Left kidney (tissue), 8 donors: ENCODE data around the gene TSPAN11. TPM values are rescaled to one million over a fixed set of nuclear protein-coding genes. Genes with fewer than 3 reads are reported as not detected.
"Not testable (repeated sequence)": the region's sequence is repeated elsewhere in the genome, so short reads cannot be mapped to it uniquely, and the experiment has no call there.

Source experiments
- DNase-seq: peaks from one replicate; pipeline ENCODE4 v3.0.0-alpha.2; 2013
- long read RNA-seq, 8 donors: transcript quantifications; one replicate each; lab custom pipeline, GENCODE V29; 2026
- polyA plus RNA-seq: library from polyadenylated mRNA; unstranded; fragments of 120-200 nt; gene quantifications from one replicate; pipeline ENCODE4 v1.2.1, GENCODE V29; 2013; ENCODE audit not compliant: insufficient read length

TSPAN11 gene, protein sequence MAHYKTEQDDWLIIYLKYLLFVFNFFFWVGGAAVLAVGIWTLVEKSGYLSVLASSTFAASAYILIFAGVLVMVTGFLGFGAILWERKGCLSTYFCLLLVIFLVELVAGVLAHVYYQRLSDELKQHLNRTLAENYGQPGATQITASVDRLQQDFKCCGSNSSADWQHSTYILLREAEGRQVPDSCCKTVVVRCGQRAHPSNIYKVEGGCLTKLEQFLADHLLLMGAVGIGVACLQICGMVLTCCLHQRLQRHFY
- 5.3 TPM for polyA plus RNA-seq
- long read RNA-seq, donor 1, partial matches to known transcripts = 0 of 2 reads
- long read RNA-seq, donor 1, other reads (novel, unspliced or antisense) = 0 of 2 reads
- long read RNA-seq, donor 2 = 0 reads
- long read RNA-seq, donor 3, partial matches to known transcripts = 0 of 1 reads
- long read RNA-seq, donor 3, other reads (novel, unspliced or antisense) = 0 of 1 reads
- long read RNA-seq, donor 4 = 0 reads
- long read RNA-seq, donor 5 = 0 reads
- long read RNA-seq, donor 6, partial matches to known transcripts = 0 of 1 reads
- long read RNA-seq, donor 6, other reads (novel, unspliced or antisense) = 0 of 1 reads
- long read RNA-seq, donor 7, partial matches to known transcripts = 5 of 6 reads
- long read RNA-seq, donor 7, other reads (novel, unspliced or antisense) = 0 of 6 reads
- long read RNA-seq, donor 8 = 0 reads

DNA sequence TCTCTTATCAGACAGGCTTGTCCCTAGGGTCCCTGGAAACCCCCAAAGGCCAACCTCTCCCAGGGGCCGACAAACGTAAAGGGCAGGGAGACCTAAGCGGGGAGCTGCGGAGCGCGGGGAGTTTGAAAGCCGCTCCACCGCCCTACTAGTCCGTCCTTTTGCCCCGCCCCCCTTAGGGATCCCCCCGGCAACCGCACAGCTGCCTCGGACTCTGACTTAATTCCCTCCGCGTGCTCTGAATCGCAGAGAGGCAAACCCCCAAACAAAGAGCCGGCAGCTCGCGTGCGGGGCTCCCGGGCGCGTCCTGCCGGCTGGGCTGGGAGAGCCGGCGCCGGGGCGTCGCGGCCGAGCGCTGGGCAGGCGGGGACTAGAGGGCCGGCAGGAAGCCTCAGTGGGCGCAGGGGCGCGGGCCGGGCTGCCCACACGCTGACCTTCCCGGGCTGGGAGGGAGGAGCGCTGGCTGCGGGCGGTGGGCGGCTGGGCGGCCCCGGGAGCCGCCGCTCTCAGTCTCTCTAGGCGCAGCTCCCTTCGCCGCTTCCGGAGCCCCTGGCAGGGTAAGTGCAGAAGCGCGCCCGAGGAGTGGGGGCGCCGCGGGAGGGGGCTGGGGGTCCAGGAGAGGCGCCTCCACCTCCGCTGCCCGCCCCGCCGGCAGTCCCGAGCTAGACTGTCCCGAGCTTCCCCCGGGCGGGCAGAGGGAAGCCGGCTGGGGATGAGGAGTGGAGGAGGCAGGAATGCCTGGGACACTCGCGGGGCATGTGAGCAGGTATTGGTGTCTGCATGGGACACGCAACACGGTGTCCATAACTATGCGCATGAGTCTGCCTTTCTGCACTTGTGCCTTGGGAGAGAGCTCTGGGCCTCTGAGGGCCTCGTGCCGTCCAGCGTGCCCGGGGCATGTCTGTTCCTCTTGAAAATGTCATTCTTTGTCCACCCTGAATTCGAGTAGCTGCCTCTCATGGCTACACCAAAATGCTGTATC lies at the start of gene TSPAN11:
Gene TSPAN11, plus strand, starts transcription at position 506 of the 979 bp plus-strand sequence. CDS start 27,244 bp downstream, outside the sequence.
- peak; percentile 58 for DNase-seq

DNA sequence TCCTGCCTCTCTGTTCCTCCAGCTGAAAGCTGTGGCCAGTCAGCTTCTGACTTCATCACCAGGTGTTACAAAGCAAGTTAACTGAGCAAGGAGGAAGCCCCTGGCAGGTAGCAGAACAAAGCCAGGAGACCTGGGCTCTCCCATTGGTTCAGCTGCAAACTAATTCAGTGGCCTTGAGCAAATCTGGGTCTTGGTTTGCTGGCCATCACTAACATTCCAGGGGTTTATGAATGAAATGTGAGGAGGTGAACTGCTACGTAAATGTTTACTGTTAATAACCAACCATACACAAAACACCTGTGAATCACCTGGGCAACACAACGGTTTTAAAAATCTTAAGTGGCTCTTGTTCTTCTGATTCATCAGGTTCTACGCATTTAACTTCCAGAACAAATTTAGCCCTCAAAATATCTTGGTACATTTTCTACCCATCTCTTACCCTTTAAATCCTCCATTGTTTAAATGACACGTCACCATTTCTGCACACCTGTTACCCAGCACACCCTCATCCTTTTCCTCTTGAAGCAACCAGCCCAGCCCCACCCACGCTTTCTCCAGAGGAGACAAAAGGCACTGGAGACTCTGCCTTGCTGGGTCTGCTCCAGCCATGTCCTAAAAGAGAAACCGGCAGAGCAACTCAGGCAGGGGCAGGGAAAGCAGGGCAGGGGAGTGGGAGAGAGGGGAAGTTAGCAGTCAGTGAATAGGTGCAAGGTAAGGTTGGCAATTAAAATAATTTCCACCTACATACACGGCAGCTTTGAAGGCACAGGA lies 49.3 kb upstream of the TSPAN11 start:
- no peak for DNase-seq

GRCh38 chr12:30878024-30878423 lies 48.5 kb upstream of the TSPAN11 start:
- no peak for DNase-seq

- peak; percentile 38 for DNase-seq
These were observed 46.5 kb upstream of the TSPAN11 start for GRCh38 chr12:30880061-30880460.

DNA sequence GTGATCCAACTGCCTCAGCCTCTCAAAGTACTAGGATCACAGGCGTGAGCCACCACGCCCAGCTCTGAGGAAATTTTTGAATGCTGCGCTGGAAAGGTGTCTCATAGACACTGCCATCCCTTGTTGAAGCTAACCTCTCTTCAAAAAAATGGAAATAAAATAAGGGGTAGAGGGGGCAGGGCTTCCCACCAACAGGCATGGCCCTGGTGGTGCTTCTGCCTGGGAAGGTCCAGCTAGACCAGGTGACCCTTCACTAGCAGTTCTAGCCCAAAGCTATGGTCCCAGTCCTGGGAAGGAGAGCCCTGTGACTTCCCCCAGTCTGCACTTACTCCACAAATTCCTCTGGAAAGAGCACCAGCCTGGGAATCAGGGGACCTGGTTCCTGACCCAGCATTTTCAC lies 45.7 kb upstream of the TSPAN11 start:
- no peak for DNase-seq

DNA sequence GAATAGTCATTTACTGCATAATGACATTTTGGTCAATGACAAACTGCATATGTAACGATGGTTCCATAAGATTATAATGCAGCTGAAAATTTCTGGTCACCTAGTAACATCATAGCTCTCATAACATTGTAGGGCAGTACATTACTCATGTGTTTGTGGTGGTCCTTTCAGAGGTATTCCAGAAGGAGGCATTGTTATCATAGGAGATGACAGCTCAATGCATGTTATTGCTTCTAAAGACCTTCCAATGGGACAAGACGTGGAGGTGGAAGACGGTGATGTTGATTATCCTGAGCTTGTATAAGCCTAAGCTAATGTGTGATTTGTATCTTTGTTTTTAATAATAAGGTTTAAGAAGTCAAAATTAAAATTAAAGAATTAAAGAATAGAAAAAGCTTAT lies 43.8 kb upstream of the TSPAN11 start:
- no peak for DNase-seq

- no peak for DNase-seq
These were observed 41.7 kb upstream of the TSPAN11 start for GRCh38 chr12:30884799-30885198.

DNA sequence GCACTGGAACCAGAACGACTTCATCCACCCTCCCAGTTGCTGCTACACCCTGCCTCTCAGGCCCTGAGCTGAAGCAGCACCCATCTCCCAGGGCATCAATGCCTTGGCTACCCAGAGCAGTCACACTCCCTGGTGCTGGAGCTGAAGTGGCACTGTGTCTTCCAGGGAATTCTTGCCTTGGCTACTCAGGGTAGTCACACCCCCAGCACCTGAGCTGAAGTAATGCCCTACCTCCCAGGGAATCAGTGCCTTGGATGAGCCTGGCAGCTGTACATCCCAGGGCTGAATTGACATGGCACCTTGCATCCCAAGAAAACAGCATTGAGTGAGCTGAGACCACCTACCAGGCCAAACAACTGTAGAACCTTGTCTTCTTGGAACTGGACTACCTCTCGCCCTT lies 41.2 kb upstream of the TSPAN11 start:
- no peak for DNase-seq

GRCh38 chr12:30887226-30887625 lies 39.3 kb upstream of the TSPAN11 start:
- no peak for DNase-seq

GRCh38 chr12:30888241-30888640 lies 38.3 kb upstream of the TSPAN11 start:
- no peak for DNase-seq

GRCh38 chr12:30894531-30894930 lies 32.0 kb upstream of the TSPAN11 start:
- DNase-seq = not testable (repeated sequence)

DNA sequence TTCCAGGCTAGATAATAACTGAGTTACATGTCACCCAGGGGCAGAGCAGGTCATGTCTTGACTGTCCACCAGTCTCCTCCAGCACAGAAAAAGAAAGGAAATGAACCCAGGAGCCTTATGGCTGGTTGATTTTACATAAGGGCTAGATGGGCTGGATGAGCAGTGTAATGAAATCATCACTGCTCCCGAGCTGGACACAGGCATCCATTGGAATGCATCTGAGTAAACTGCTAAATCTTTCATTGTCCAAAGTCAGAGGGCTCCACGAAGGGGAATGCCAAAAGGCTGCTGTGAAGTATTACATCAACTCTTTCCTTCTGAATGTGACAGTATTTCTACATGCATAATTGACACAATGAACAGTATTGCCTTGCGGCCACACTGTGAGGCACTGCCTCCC lies 30.1 kb upstream of the TSPAN11 start:
- no peak for DNase-seq

GRCh38 chr12:30898846-30899245 lies 27.7 kb upstream of the TSPAN11 start:
- no peak for DNase-seq

GRCh38 chr12:30900351-30900750 lies 26.2 kb upstream of the TSPAN11 start:
- DNase-seq = no peak

DNA sequence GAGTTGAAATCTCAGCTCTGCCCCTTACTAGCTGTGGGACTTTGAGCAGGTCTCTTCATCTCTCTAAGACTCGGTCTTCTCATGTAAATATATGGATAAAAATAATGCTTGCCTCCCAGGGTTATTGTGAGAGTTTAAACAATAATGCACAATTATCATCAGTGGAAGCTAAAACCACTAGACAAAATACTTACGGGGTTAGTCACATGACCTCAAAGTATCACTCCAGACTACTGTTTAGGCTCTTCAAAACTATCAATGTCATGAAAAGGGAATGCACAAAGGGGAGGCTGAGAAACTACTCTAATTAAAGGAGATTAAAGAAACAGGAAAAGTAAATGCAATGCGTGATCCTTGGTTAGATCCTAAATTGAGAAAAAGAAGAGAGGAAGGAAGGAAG lies 24.5 kb upstream of the TSPAN11 start:
- no peak for DNase-seq

DNA sequence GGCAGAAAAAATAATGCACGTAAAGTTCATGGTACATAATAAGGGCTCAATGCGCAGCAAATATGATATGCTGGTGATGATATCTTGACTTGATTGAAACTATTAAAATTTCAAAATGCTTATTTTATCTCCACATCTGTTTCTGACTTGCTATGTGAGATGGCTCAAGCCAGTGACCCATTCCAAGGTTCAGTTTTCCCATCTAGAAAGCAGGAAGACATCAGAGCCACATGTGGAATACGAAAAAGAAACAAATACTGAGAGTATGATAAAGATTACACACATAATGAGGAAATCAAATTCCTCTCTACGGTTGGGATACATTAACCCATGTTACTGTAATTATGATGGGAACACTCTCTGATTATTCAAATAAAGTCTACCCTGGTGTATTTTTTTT lies 24.0 kb upstream of the TSPAN11 start:
- DNase-seq = no peak

DNA sequence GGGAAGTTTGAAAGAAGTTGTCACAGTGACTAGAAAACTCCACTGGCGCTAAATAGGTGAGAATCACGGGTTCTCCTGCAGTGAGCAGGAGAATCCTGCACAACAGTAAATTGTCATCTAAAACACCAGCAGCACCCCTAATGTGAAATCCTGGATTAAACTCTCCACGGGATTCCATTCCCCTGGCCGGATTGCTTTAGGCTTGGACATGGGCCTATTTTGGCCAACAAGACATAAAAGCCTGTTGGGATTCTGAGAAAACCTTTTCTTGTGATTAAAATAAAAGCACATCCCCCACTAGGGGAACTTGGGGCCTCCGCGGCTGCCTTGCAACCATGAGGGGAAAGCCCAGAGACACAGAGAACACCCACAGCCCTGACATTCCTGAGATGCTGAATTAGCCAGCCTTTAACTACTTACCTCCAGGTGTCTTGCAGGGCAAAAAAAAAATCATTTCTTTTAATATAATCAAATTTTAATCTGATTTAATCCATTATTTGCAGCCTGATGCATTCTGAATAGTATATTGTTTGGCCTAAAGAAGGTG lies 21.0 kb upstream of the TSPAN11 start:
- DNase-seq = no peak

- no peak for DNase-seq
These were observed 18.3 kb upstream of the TSPAN11 start for GRCh38 chr12:30908076-30908721.

DNA sequence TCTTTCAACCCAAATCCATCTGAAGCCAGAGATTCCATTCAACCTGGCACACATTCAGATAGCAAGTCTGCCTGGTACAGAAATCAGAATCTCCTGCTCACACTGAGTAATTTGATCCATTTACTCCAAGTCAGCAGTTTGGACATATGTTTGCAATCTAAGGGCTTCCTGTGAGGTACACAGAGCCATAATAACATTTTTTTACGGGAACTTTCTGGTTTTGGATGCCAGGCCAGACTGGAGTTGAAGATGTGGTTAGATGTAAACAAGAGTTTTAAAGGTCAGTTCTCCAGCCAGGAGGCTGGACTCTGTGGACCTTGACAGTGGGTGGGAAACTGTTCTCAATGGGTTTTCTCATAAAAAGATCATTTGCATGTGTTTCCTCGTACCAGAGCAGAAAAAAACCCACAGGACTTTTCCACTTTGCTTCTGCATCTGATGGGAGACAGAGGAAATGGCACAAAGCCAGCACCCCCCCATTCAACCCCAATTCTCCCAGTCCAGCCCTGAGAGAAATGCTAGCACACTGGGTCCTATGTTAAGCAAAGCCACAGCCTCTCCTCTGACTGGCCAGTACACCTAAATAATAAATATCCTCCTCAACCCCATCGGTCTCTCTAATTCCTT lies 17.7 kb upstream of the TSPAN11 start:
- no peak for DNase-seq

- no peak for DNase-seq
These were observed 17.1 kb upstream of the TSPAN11 start for GRCh38 chr12:30909349-30910037.
